SK-MEL-5 (cell line): ENCODE results near the gene MAST4. TPM values are rescaled to one million over a fixed set of nuclear protein-coding genes. Genes with fewer than 3 reads are reported as not detected.
"Not testable (repeated sequence)": the region's sequence is repeated elsewhere in the genome, so short reads cannot be mapped to it uniquely, and the experiment has no call there.

Experiments
- DNase-seq: peaks from one replicate; pipeline ENCODE4 v3.0.0-alpha.2; 2016; ENCODE audit warnings: low read depth, low spot score
- in situ Hi-C: cut with HindIII; loops from 2 replicates; pipeline ENCODE4 v1.10.0; 2016; ENCODE audit warnings: low sequenced_read_pairs, high pct_unique_total_duplicates, low pct_unique_long_range_greater_than_20kb
- total RNA-seq: library from RNA; depleted of rRNA; stranded (reverse); fragments of >200 nt; shearing (Covaris generic); gene quantifications from 2 replicates; pipeline ENCODE4 v1.2.3, GENCODE V29; 2014

Gene MAST4
- total RNA-seq, 1 experiment from 2014 or later, result 1.6 TPM

DNA sequence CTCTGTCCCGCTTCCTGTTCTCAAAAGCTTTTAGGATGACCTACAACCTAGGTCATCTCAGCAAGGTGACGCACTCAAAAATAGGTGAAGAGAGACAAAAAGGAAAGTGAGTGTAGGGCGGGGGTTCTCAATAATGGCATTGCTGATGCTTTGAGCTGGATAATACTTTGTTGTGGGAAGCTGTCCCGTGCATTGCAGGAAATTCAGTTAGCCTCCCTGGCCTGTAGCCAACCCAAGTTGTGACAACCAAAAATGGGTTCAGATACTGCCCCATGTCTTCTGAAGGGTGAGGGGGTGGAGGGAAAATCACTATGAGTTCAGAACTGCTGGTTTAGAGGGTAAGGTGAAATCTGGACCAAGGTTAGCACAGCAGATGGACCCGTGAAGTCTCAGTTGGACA is 151.4 kb downstream of the MAST4 start:
- in situ Hi-C loops, result loop anchor here (25.0 kb wide), 1 partner anchor 435 kb away; no protein-coding TSS in a partner anchor
- DNase-seq, result no peak

DNA sequence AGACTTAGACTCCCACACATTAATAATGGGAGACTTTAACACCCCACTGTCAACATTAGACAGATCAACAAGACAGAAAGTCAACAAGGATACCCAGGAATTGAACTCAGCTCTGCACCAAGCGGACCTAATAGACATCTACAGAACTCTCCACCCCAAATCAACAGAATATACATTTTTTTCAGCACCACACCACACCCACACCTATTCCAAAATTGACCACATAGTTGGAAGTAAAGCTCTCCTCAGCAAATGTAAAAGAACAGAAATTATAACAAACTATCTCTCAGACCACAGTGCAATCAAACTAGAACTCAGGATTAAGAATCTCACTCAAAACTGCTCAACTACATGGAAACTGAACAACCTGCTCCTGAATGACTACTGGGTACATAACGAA is 156.5 kb downstream of the MAST4 start:
- in situ Hi-C loops, DNase-seq: not testable (repeated sequence)

DNA sequence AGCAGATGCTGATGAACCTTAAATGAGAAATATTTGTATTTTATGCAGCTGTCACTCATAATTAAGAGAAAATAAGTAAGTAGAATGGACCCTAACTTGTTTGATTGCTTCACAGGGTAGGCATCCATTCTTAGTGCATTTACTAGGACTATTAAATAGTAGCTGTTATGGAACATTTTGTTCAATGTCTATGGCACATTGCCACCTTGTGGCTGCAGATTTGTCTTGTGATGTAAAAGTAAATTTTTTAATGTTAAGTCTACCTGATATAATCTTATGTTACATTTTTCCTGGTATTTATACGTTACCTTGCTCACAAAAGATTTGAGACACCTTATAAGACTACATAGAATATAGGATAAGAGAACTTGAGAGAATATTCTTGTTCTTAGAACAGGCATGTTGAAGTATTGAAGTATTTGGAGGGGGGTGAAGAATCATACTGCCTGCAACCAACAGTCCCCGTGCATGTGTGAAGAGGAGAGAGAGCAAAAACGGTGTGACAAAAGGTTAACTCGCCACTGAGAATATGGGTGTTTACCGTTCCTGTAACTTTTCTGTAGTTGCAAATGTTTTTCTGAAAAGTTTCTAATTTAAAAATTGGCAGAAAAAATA is 161.1 kb downstream of the MAST4 start:
- DNase-seq, result peak; percentile 66
- in situ Hi-C loops, result no loop called here

DNA sequence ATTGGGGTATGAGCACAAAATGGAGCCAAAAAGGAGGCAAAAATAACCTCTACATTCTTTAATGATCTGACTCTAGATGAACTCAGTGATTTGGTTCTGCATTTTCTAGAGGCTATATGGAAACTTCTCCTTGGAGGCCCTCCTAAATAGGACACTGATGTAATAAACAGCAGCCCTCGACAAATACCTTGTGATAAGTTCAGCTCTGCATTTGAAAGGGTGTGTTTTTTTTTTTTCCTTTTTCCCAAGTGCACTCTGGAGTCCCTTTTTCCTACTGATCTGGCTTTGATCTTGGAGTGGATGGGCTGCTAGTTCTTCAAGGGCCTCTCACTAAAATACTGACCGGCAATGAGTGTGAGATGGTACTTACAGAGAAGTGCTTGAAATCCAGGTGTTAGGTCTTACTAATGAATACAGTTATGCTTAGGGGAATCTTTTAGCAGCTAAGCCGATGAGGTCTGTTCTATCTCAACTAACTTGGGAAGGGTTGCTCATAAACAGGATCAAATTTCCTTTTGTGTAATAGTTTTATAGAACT is 161.7 kb downstream of the MAST4 start:
- no peak for DNase-seq
- in situ Hi-C loops, result no loop called here

DNA sequence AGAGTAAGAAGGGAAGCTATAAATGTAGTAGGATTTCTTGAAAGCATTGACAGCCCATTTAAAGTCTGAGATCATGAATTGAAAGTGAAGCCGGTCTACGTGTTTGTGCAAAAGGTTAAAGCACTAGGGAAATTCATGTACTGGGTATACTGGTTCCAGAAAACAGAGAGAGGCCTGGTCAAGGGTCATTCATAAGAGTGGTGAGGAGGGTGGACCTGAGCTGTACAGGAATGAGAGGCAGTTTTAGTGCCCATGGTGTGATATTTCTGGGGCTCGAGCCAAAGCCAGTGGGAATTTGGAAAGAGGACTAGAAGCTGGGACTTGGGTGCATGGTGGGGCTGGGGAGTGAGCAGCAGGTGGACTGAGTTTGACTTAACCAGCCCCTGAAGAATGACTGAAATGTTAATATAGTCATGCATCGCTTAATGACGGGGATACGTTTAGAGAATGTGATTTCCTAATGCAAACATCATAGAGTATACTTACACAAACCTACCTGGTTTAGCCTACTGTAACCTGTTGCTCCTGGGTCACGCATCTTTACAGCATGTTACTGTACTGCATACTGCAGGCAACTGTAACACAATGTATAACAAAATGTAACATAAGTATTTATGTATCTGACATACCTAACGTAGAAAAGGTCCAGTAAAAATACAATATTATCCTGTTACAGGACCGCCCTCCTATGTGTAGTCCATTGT is 173.0 kb downstream of the MAST4 start:
- no peak for DNase-seq
- in situ Hi-C loops, result no loop called here

DNA sequence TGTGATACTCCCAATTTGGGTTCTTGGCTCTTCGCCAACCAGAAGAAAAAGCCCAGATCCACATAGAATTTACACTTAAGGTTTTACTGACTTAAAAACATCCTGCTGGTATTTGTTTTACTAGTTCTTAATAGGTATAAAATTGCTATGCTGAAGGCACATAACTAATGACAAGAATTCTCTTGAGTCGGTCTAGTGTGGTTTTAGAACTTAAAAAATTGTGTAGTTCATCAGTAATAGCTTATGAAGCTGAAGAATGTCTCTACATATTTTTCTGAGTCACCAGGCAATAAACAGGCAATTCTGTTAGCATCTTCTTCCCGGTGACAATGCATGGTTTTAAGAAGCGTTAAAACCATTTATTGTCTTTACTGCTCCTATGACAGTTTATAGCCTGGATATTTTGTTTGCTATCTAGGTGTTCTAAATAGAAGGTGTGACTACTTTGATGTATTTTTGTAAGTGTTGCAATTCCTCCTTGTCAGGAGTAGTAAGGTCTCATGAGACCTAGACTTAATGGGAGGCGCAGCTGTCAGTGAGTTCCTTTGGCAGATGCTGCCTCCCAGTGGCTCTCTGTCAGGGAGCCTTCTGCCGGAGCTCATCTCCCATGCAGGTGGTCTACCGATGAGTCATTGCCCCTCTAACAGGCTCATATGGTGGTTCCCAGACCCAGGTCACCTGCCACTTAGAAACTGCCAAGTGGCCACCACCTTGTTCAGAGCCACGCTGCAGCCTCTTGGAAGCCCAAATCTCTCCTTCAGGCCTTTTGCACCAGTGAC is 173.8 kb downstream of the MAST4 start:
- in situ Hi-C loops, result no loop called here
- DNase-seq, result peak; percentile 47

DNA sequence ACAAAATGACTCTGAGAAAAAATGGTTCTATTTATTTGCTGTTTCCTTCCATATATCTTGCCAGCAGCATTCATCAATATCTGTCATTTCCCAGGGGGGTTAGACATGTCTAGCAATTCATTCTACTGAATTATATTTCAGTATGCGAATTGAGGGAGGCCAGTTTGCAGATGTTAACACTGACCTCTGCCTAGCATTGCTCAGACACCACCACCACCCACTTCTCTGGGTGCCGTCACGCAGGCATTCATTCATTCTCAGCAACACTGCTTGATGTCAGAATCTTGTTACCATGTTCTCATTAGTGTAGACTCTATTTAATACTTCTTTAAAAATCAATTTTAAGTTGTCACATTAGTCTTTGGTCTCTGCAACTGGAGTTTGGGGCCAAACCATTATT is 181.7 kb downstream of the MAST4 start:
- in situ Hi-C loops, result no loop called here

DNA sequence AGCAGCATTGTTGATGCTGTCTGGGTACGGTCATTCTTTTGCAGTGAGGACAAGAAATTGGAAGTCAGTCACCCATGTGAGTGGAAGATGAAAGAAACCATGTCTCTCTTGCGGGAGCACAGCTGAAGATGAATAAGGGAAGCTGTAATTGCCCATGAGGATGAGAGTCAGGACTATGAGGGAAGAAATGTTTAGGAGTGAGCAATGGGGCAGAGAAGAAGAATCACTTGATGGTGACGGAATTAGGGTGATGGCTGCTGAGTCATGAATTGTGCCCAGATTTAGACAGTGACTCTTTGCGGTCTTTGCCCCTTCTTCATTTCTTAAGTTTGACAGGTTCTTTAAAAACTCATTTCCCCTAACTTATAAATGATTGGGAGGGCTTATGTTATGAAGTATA is 183.3 kb downstream of the MAST4 start:
- no peak for DNase-seq
- in situ Hi-C loops, result no loop called here

More for the DNA sequence above, 181.7 kb downstream of the MAST4 start:
- no peak for DNase-seq

DNA sequence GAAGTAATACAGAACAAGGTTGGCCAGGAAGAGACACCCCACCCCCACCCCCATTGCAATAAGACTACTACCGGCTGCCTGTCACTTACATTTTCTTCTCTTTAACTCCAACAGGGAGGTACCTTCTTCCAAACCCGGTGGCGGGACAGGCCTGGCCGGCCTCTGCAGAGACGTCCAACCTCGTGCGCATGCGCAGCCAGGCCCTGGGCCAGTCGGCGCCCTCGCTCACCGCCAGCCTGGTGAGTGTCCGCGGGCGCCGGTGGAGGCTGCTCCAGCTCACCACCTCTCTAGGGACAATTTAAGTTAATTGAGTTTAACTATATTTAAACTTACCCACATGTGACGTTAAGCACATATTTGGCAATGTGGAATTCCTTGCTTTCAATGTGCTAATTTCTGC is 192.4 kb downstream of the MAST4 start:
- no peak for DNase-seq
- in situ Hi-C loops, result no loop called here

DNA sequence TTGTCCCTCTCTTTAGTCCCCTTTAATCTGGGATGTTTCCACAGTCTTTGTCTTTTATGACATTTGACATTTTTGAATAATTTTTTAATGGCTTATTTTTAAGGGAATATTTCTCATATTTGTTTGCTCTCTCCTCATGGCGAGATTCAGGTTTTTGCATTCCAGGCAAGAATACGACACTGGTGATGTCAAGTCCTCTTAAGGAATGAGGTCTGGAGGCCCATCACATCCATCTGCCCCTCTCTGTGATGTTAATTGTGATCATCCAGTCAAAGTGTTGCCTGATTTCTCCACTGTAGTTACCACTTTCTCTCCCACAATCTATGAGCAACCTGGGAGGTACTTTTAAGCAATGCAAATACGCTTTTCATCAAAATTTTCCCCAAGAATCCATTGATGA is 193.2 kb downstream of the MAST4 start:
- in situ Hi-C loops, result no loop called here
- no peak for DNase-seq

DNA sequence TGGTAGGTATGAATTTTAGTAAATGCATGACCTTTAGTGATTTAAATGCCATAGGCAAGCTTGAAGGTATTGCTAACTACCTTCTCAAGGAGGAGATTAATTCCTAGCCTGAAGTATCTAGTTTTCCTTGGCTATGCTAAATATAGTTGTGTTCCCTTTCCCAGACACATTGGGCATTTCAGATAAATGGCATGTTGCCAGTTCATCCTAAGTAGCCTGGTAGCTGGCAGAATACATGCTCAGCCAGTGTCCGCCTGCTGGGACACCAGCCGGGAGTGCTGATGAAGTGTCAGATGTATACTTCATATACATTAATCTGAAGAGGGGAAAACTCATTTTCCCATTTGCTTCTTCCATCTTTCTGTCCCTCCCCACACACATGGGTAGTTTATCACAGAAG is 196.9 kb downstream of the MAST4 start:
- in situ Hi-C loops, result no loop called here
- DNase-seq, result no peak

DNA sequence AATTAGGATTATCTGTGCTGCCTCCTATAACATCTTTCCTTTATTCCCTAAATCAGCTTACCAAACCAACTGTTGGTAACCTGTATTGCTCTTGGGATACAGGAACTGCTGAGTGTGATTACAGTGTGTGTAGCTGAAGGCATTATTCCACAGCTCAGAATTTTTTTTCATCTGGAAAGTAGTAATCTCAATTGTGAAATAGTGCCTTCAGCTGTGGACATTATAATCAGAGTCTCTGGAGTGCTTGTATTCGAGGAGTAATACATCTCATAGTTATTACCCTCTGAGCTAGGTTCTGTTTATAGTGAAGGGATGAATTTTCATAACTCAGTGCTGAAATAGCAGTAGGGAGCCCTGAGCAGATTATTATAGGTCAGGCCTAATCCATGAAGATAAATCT is 199.5 kb downstream of the MAST4 start:
- in situ Hi-C loops, result no loop called here
- DNase-seq, result no peak

DNA sequence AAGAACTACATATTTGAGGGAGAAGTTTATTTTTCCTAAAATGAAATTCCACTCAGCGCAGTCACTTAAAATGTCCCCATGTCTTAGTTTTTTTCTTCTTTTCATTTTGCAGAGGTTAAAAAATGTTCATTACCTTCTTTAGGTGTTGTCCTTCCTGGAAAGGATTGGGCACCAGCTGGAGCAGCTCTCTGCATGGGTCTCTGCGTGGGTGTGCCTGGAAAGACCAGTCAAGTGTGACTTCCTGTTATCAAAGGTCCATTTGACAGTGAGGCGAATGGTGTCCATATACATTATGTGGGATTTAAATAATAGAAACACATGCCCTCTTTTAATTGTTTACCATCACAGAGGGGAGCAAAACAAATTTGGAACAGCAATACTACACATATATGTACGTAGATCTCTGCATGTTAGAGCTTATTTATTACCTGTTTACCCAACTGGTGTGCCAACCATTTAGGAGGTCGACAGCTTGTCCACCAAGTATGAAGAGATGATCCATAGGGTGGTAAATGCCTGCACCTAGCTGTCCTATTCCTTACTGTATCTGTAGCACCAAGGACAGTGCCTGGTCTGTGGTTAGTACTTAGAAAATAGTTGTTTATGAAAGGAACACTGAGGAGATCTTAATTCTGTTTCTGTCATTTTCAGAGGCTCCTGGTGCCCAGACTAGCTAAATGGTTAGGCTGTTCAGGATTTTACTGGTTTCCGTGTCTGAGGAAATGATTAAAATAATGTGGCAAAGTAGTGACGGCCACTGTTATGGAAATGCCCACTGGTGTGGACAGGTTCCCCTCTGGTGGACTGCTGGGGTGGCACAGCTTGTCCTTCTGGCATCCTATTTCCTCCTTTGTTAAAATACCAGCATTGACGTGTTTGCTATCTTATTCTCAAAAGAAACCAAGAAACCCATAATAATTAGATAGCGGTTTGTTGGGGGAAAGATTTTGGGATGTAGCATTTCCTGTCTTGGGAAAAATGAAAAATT is 200.4 kb downstream of the MAST4 start:
- peak; percentile 36 for DNase-seq

DNA sequence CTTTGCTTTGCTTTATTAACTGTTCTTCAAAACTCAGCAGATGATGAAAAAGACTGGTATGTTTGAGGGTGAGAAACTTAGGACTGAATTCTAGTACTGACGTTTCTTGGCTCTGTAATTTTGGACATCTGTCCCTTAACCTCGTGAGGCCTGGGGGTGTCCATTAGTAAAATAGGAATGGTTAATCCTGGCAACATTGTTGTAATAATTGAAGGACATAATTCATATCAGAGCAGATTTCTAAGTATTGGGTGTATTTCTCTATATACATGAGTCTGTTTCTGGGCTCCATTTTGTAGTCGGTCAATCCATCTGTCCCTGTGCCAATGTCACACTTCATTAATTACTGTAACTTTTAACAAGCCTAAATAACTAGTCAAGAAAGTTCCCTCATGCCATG is 206.7 kb downstream of the MAST4 start:
- in situ Hi-C loops, result no loop called here
- no peak for DNase-seq

More for the DNA sequence above, 200.4 kb downstream of the MAST4 start:
- in situ Hi-C loops, result no loop called here

DNA sequence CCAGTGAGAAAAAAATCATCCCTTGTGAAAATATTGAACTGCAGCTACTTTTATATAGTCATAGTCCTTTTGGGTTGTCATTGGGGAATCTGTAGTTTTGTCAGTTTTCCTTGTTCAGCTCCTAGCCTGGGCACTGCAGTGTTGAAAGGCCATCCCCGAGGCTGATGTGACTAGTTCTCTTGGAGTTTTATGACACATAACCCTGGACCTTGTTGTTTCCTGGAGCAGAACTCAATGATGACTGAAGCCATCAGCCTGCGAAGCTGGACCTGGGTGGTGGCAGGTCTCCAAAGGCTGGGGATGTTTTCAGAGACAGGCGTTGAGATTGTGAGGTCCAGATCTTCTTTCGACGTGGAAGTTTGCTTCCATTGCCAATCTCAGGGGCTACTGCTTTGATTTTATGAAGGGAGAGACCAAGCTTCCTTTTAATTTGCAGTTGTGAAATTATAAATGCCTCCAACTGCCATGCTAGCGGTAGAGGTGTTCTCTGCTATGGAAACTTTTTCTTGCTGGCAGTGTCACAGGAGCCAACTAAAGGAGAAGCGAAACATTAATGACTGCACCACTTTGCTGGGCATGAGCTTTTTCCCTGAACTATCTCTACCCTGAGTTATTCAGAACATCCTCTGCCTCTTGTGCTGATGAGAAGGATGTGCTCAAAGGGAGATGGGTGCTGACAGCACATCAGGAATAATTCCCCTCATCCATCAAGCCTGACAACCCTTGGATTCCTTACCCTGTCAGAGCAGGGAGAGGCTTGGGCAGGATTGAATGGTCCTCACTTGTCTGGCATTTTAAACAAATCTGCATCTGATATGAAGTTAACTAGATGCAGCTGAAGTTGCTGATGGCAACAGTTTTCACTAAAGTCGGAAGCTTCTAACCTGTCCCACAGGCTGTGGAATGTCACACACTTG is 209.6 kb downstream of the MAST4 start:
- in situ Hi-C loops, result no loop called here
- no peak for DNase-seq

DNA sequence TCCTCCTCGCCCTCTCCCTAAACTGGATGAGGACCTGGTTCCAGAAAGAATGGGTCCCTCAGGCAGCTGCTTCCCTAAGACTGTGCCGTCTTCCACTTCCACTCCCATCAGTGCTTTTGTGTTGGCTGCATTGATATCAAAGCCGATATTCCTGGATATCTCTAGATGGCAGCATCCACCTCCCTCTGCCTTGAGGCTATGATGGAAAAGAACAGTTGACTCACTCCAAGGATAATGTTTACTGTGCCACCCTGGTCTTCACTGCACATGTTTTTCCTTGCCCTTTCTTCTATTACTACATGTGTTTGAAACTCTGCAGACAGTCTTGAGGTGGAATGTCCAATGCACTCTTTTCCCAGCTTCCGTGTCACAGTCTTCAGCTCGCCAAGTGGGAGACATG is 211.6 kb downstream of the MAST4 start:
- in situ Hi-C loops, result no loop called here
- DNase-seq, result peak; percentile 60
